D721Med (cell line): Measurements from ENCODE around the gene TANGO6.

Experiments used
- DNase-seq: peaks from one replicate; pipeline ENCODE4 v3.0.0; 2011; ENCODE audit warnings: low spot score; ENCODE audit not compliant: insufficient read length
- FAIRE-seq: peaks from 2 replicates; lab custom pipeline; 2011; peaks lifted over from hg19 to GRCh38; lab: Jason Lieb, UNC
- CTCF ChIP-seq: IDR thresholded peaks from 2 replicates; pipeline ENCODE4 v1.5.1; 2012; ENCODE audit warnings: mild to moderate bottlenecking, control low read depth; ENCODE audit not compliant: insufficient read depth; ENCODE audit errors: missing control alignments

Gene TANGO6

DNA sequence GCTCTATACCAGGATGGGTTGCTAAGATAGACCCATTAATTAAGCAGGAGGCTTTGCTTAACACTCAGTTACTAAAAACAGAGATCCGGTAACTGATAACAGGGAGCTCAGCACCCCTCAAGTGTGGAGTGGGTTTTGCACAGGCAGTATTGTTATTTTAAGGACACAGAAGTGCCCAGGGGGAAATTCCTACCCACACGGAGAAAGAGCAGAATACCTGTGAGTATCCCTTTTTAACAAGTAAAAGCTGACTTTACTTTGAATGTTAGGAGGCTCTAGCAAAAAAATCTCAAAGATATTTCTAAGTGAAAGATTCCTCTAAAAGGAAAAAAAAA, 229.3 kb downstream of the TANGO6 start:
- FAIRE-seq (no peak), DNase-seq (no peak)
- TF ChIP-seq CTCF = no peak

- no peak for FAIRE-seq
- no peak for DNase-seq
- TF ChIP-seq CTCF = no peak
These were observed 229.9 kb downstream of the TANGO6 start for GRCh38 chr16:69073181-69073702.

DNA sequence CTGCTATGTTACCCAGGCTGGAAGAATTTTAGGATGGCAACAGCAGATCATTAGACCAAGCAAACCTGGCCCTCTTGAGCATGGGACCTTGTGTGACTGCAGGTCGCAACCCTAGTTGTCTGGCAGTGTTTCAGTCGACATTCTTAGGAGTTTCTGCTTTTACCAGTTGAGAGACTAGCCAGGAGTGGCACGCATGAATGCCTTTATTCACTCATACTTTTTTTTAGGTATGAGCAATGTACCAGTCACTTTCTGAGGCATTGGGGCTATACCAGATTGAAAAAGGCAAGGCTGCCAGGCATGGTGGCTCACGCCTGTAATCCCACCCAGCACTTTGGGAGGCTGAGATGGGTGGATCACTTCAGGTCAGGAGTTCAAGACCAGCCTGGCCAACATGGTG, 233.9 kb downstream of the TANGO6 start:
- no peak for FAIRE-seq
- no peak for DNase-seq
- no peak for TF ChIP-seq CTCF

GRCh38 chr16:69078073-69078472, 234.7 kb downstream of the TANGO6 start:
- no peak for DNase-seq
- TF ChIP-seq CTCF = no peak
- FAIRE-seq = no peak

- no peak for FAIRE-seq
- DNase-seq = no peak
- TF ChIP-seq CTCF = no peak
These were observed 236.4 kb downstream of the TANGO6 start for GRCh38 chr16:69079697-69080096.

DNA sequence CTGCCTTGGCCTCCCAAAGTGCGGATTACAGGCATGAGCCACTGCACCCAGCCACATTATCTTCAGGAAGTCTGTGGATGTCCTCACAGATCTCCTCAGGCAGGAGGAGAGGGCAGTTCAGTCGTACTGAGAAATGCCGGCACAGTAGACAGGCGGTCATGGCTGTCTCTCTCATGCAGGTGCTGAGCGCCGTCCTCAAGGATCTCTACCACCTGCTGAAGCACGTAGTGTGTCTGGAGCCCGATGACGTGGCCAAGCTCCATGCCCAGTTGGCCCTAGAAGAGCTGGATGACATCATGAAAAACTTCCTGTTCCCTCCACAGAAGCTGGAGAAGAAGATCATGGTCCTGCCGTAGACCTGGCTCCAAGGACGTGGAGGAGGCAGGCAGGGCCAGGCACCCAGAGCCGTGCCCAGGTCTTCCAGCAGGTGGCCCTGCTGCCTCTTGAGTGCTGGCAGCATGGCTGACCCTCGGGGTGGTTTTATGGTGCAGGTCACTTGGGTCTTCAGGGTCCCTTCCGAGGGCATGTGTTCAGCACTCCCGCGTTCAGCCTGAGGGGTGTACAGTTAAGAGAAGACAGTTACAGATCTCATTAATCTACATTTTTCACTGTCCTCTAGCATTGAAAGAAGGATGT, 240.1 kb downstream of the TANGO6 start:
- FAIRE-seq (no peak), DNase-seq (no peak)
- TF ChIP-seq CTCF = no peak

- FAIRE-seq (no peak), DNase-seq (no peak)
- no peak for TF ChIP-seq CTCF
These were observed 241.0 kb downstream of the TANGO6 start for GRCh38 chr16:69084289-69084688.
